NT2/D1 (cell line): ENCODE measurements around the gene ZNF275.

ENCODE experiments used
- SUZ12 ChIP-seq: IDR thresholded peaks from 2 replicates; pipeline ENCODE4 v1.6.1; 2011; ENCODE audit not compliant: insufficient read length, insufficient read depth; ENCODE audit errors: extremely low read depth
- YY1 ChIP-seq: IDR thresholded peaks from 2 replicates; pipeline ENCODE4 v1.6.1; 2011; ENCODE audit not compliant: insufficient read length, insufficient read depth
- ZNF274 ChIP-seq: IDR thresholded peaks from 2 replicates; pipeline ENCODE4 v1.6.1; 2011; ENCODE audit warnings: mild to moderate bottlenecking, low read depth, low read length

- no peak for TF ChIP-seq YY1
- TF ChIP-seq SUZ12, result no peak
- no peak for TF ChIP-seq ZNF274
Observed at GRCh38 chrX:153297376-153297775, 36.6 kb upstream of the ZNF275 start.
